Eye (tissue), 1 donor: ENCODE measurements around the gene FGF14.

ENCODE experiments used
- DNase-seq: peaks from one replicate; pipeline ENCODE4 v3.0.0-alpha.2; 2015

FGF14 gene

GRCh38 chr13:102361113-102361512 is 40.7 kb downstream of the FGF14 start:
- DNase-seq = no peak

- no peak for DNase-seq
Measured at GRCh38 chr13:102359264-102359663, 42.6 kb downstream of the FGF14 start.

GRCh38 chr13:102355251-102355650 is 46.6 kb downstream of the FGF14 start:
- DNase-seq = no peak

- no peak for DNase-seq
Measured at GRCh38 chr13:102354011-102354410, 47.8 kb downstream of the FGF14 start.

DNA sequence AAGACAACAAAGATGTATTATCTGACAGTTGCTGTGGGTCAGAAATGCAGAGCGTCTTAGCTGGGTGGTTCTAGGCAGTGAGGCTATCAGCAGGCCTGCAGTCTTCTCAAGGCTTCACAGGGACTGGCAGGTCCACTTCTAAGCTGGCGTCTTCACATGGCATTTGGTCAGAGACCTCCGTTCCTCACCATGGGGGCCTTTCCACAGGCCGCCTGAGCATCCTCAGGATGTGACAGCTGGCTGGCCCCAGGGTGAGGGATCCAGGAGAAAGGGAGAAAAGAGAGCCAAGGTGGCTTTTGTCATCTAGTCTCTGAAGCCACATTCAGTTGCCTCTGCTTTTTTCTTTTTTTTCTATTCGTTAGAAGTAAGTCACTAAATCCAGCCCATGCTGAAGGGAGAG is 50.3 kb downstream of the FGF14 start:
- no peak for DNase-seq

- DNase-seq = no peak
Measured at GRCh38 chr13:102347490-102347889, 54.4 kb downstream of the FGF14 start.

DNA sequence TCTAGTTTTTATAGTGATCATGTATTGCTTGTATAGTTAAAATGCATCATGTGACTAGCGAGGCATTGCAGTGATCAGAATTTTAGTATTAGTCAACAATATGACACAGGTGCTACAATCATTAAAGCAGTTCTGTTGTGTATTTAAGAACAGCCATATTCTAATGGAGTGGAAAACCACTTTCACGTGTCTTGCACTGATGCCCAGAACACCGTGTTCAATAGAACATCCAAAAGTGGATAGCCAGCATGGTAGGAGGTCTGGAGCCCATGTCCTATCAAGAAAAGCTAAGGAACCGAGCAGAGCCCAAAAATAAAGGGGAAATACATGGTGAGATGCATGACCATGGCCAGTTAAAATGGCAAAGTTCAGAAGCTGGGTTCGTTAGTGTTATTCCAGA is 55.1 kb downstream of the FGF14 start:
- no peak for DNase-seq

GRCh38 chr13:102344410-102344809 is 57.4 kb downstream of the FGF14 start:
- no peak for DNase-seq

DNA sequence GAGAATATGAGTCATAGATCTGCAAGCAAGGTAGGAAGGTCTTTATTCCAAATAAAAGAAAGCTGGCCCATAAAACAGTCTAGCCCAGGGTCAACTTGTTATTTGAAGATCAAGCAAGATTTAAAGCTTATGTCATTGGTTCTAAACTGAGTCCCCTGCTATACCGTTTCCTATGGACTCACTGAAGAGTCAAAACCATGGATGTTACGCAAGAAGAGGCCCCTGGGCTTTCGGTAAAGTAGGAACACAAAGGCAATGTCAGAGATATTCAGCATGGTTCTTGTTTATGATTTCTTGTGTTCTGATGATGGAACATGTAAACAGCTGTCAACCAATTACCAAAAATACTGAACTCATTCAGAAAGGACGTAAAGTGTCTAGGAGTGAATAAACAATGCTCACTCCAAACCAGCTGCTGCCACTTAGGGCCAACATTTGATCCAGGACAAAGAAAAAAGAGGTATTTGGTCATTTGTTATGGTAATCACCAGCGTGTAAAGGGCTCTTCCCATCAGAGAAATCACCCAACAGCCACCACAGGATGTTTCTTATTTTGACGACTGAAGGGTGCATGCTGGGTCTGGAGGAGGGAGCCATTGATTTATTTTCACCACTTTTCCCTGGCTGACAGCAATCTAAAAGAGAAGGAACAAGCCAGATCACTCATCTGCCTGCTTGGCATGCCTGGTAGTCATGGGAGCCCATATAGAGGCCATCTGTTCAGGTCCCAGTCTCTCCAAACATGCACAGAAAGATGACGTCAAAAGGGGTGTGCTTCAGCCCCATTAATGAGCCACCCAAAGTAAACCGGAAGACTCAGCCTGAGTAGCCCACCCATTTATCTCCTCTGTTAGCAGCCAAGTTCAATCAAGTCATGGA is 68.3 kb downstream of the FGF14 start:
- no peak for DNase-seq

DNA sequence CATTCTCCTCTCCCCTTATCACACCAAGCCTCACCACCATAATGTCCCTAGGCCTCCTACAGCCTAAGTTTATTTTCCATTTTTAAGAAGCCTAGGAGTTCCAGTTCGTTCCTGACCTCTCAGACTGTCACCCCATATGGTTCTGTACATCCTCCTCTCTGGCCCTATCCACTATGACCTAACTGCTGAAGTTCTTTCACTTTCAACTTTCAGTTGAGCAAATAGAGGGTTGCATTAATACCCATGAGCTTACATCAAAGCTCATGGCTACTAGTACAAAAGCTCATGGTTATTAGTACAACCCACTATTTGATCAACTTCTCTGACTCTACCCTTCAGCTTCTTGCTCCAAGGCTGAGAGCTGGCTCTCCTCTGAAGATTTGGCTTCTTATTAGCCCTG is 72.9 kb downstream of the FGF14 start:
- DNase-seq = no peak

- DNase-seq = no peak
Measured at GRCh38 chr13:102327119-102327617, 74.7 kb downstream of the FGF14 start.

GRCh38 chr13:102326381-102327118 is 75.3 kb downstream of the FGF14 start:
- DNase-seq = no peak

- DNase-seq = no peak
Measured at GRCh38 chr13:102325321-102325720, 76.5 kb downstream of the FGF14 start.

DNA sequence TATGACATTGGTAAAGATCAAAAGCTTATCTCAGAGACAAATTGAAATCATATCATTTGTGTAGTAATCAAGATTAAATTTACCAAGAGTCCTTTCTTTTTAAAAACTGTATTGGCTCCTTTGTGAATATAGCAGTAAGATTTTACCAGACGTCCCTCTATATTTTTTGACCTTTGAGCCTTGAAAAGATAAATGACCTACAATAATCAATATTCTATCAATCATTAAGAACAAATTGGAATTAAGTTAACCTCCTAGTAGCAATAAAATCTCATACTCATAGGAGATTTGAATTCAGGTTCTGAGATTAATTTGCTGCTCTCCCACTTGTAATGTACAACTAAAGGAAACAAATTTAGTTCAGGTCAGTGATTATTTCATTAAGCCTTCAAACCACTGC is 78.3 kb downstream of the FGF14 start:
- no peak for DNase-seq

GRCh38 chr13:102323012-102323411 is 78.8 kb downstream of the FGF14 start:
- no peak for DNase-seq

GRCh38 chr13:102322211-102322610 is 79.6 kb downstream of the FGF14 start:
- no peak for DNase-seq

- DNase-seq = no peak
Measured at GRCh38 chr13:102318233-102318632, 83.6 kb downstream of the FGF14 start.

- no peak for DNase-seq
Measured at GRCh38 chr13:102317593-102317992, 84.3 kb downstream of the FGF14 start.

DNA sequence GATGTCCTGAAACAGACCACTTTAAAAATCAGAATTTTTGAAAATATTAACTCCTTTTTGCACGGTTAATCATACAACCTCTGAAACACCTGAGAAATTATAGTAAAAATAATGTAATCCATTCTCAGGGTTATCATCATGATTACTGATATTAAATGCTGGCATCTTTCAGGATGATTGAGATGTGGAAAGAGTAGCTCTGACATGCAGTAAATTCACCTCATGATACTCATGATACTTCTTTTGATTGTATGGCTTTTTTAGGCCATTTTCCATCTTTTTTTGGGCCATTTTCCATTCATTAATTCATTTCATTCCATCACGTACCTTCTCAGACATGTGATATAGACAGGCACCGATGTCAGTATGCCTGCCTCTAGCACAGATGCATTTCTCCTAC is 85.1 kb downstream of the FGF14 start:
- DNase-seq = no peak

- DNase-seq = no peak
Measured at GRCh38 chr13:102312841-102313240, 89.0 kb downstream of the FGF14 start.

DNA sequence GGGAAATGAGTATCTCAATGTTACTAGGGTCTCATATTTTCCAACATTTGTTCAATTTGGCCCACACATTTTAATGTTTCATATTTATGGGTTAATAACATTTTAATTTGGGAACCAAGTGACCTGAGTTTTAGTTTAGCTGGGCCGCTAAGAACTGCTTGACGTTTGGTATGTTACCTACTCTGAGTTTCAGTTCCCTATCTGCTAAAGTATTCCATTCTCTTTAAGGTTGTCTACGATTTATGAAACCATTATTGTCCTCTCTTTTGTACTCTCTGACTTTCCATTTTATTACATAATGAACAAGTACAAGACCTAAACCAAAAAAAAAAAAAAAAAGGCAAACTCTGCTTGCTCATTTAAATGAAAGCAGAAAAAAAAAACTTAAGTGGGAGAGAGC is 89.9 kb downstream of the FGF14 start:
- no peak for DNase-seq

DNA sequence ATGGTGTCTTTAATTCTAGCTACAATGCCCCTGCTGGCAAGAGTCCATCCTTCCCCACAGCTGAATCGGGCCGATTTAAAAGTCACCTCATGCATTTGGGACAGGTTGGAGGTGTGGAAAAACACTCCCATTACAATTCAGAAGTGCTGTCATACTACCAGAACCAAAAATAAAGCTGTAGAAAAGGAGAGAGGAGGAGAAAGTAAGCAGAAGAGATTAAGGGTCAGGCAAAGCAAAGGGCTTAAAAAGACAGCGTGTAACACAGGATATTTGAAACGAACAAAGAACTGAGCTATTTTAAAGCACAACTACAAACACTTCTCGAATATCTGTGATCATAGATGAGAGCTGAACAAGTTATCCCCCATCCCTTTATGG is 90.4 kb downstream of the FGF14 start:
- no peak for DNase-seq

DNA sequence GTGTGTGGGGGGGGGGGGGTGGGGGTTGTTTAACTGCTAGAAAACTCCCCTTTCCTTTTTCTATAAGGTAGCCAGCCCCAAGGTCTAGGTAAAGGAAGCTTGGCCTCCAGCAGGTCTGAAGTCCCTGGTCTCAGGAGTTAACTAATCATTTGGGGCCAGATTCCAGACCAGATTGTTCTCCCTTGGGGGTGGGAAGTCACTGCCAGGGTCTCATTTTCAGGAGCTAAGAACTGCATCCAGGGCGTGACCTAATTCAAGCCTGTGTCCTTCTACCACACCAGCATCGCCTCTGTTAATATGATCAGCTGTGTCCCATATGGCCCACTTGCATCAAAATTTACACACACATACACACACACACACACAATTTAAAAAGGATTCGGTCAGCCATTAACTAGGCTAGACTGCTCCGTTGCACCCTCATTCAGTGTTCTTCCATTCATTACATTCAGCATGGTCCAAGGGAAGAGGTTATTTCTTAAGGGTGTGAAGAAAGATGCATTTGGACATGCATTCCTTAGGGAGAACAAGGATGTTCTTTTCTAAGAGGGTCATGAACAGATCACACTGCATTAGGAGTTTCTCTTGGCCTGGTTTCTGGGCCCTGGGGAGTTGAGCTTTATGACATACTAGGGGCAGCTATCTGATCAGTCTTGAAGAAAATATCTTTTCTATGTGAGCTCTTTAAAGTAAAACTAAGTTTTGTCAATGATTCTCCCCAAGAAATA is 91.0 kb downstream of the FGF14 start:
- DNase-seq = peak; percentile 73
